KOPT-K1 (cell line): Measurements from ENCODE around the gene PKD2.
"Not testable (repeated sequence)": the region's sequence is repeated elsewhere in the genome, so short reads cannot be mapped to it uniquely, and the experiment has no call there.

Experiments used
- H3K27ac ChIP-seq: fragments of 200-600 bp; sonication (generic); 2 replicates; pipeline ENCODE4 v1.5.1; 2016; ENCODE audit warnings: antibody characterized with exemption, mild to moderate bottlenecking, low read depth, low read length; ENCODE audit not compliant: poor library complexity, severe bottlenecking
- H3K36me3 ChIP-seq: fragments of 200-600 bp; sonication (generic); 2 replicates; pipeline ENCODE4 v1.5.1; 2017; ENCODE audit warnings: antibody characterized with exemption, mild to moderate bottlenecking, low read length, moderate library complexity; ENCODE audit not compliant: insufficient read depth
- H3K9me3 ChIP-seq: fragments of 200-600 bp; sonication (generic); 2 replicates; pipeline ENCODE4 v1.5.1; 2017; ENCODE audit warnings: antibody characterized with exemption, low read length, mild to moderate bottlenecking; ENCODE audit not compliant: insufficient read depth, poor library complexity, severe bottlenecking

Gene PKD2

GRCh38 chr4:87981486-87981885, 25.9 kb upstream of the PKD2 start:
- Histone ChIP-seq H3K9me3 (no peaks in the 10 kb centered on the region), H3K36me3 (no peaks in the 10 kb centered on the region), H3K27ac (no peak overlapping the region)

GRCh38 chr4:87982036-87982435, 25.4 kb upstream of the PKD2 start:
- H3K36me3 ChIP-seq = no peaks in the 10 kb centered on the region
- no peak overlapping the region for H3K27ac ChIP-seq
- H3K9me3 ChIP-seq = no peaks in the 10 kb centered on the region

GRCh38 chr4:87982446-87983010, 24.9 kb upstream of the PKD2 start:
- no peaks in the 10 kb centered on the region for H3K36me3 ChIP-seq
- no peaks in the 10 kb centered on the region for H3K9me3 ChIP-seq
- H3K27ac ChIP-seq = no peak overlapping the region

GRCh38 chr4:87983996-87984395, 23.4 kb upstream of the PKD2 start:
- no peak overlapping the region for H3K27ac ChIP-seq
- no peaks in the 10 kb centered on the region for H3K36me3 ChIP-seq
- no peaks in the 10 kb centered on the region for H3K9me3 ChIP-seq

- no peak overlapping the region for H3K27ac ChIP-seq
- H3K36me3 ChIP-seq = no peaks in the 10 kb centered on the region
- no peaks in the 10 kb centered on the region for H3K9me3 ChIP-seq
These were observed 22.1 kb upstream of the PKD2 start for GRCh38 chr4:87985097-87985886.

GRCh38 chr4:87985887-87986200, 21.6 kb upstream of the PKD2 start:
- H3K36me3 ChIP-seq = no peaks in the 10 kb centered on the region
- H3K27ac ChIP-seq = no peak overlapping the region
- H3K9me3 ChIP-seq = no peaks in the 10 kb centered on the region

GRCh38 chr4:87986508-87986907, 20.9 kb upstream of the PKD2 start:
- no peaks in the 10 kb centered on the region for H3K36me3 ChIP-seq
- no peaks in the 10 kb centered on the region for H3K9me3 ChIP-seq
- no peak overlapping the region for H3K27ac ChIP-seq

- Histone ChIP-seq H3K9me3 (no peaks in the 10 kb centered on the region), H3K27ac (no peak overlapping the region), H3K36me3 (no peaks in the 10 kb centered on the region)
These were observed 17.7 kb upstream of the PKD2 start for GRCh38 chr4:87989765-87990164.

- H3K36me3 ChIP-seq = no peaks in the 10 kb centered on the region
- no peak overlapping the region for H3K27ac ChIP-seq
- H3K9me3 ChIP-seq = no peaks in the 10 kb centered on the region
These were observed 12.0 kb upstream of the PKD2 start for GRCh38 chr4:87995435-87995834.

GRCh38 chr4:87999191-87999691, 8.2 kb upstream of the PKD2 start:
- H3K9me3 ChIP-seq, H3K27ac ChIP-seq, H3K36me3 ChIP-seq: not testable (repeated sequence)

GRCh38 chr4:88001871-88002270, 5.6 kb upstream of the PKD2 start:
- Histone ChIP-seq H3K36me3 (no peaks in the 10 kb centered on the region), H3K27ac (no peak overlapping the region), H3K9me3 (no peaks in the 10 kb centered on the region)

GRCh38 chr4:88002786-88003185, 4.6 kb upstream of the PKD2 start:
- no peaks in the 10 kb centered on the region for H3K36me3 ChIP-seq
- no peak overlapping the region for H3K27ac ChIP-seq
- H3K9me3 ChIP-seq = no peaks in the 10 kb centered on the region

GRCh38 chr4:88003261-88003660, 4.2 kb upstream of the PKD2 start:
- H3K27ac ChIP-seq = no peak overlapping the region
- H3K36me3 ChIP-seq = no peaks in the 10 kb centered on the region
- H3K9me3 ChIP-seq = no peaks in the 10 kb centered on the region

- no peaks in the 10 kb centered on the region for H3K36me3 ChIP-seq
These were observed 2.4 kb upstream of the PKD2 start for GRCh38 chr4:88005076-88005475.

GRCh38 chr4:88005946-88006345, 1.5 kb upstream of the PKD2 start:
- no peaks in the 10 kb centered on the region for H3K36me3 ChIP-seq
- H3K27ac ChIP-seq = no peak overlapping the region
- H3K9me3 ChIP-seq = no peaks in the 10 kb centered on the region

More at GRCh38 chr4:88005076-88005475, 2.4 kb upstream of the PKD2 start:
- Histone ChIP-seq H3K9me3 (no peaks in the 10 kb centered on the region), H3K27ac (no peak overlapping the region)

- Histone ChIP-seq H3K9me3 (no peaks in the 10 kb centered on the region), H3K36me3 (no peaks in the 10 kb centered on the region), H3K27ac (no peak overlapping the region)
These were observed 505 bp upstream of the PKD2 start for GRCh38 chr4:88006956-88007303.
